ENCODE data around the gene HIRIP3. TPM values are rescaled to one million over a fixed set of nuclear protein-coding genes. Genes with fewer than 3 reads are reported as not detected.
A peak's percentile ranks its signal among the peaks of the same experiment; 100 is the strongest.

HIRIP3 gene
- total RNA-seq, 1 experiment from 2014 or later, result 25.9 TPM

DNA sequence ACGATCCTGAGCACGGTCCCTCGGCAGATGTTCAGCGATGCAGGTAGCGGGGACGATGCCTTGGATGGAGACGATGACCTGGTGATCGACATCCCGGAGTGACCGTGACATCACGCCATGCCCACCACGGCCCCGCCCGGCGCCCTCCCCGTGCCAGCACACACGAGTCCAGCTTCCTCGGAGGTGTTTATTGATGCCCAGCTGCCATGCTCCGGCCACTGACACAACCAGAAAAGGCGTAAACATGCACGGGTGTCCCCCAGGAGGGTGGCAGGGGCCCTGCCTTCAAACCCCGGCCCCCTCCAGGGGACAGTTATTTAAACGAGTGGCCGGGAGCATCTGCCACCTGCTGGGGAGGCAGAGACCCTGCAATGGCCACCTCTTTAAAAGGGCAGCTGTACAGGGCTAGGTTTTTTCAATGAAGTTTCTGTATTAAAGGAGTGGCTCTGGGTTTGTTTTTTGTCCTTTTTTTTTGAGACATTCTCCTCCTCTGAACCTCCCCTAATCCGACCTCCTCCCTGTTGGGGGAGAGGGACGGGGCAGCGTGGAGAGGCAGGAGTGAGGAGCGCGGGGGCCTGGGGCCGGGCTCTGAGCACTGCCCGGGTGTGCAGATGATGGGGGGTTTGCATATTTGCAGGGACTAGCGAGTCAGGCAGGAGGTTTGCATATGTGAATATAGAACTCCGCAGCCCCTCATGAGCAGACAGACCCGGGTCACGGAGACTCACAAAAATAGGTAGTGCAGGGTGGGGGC is 10.1 kb upstream of the HIRIP3 start:
- no peaks in the 10 kb centered on the region for H3K9me3 ChIP-seq
- no peak overlapping the region for H3K4me3 ChIP-seq
- peaks cover 19% of the 10 kb centered on the region for H3K36me3 ChIP-seq
- no peaks in the 10 kb centered on the region for H3K27me3 ChIP-seq
- DNase-seq, result no peak

DNA sequence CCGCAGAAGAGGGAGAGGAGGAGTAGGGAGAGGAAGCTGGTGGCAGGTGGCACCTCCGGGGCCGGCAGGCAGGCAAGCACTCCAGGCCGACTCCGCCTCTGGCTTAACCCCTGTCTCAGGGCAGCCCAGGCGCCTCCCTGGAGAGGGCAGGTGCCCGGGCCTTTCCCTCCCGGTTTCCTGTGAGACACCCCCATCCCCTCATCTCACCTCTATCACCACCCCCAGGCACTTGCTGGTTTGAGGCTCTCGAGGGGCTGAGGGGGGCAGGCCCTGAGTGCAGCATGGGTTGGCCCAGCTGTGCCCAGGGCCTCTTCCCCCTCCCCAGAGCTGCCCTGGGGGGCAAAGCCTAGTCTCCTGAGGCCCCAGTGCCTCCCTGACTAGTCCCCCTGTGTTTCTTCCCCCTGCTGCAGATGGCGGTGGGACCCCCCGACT is 9.4 kb upstream of the HIRIP3 start:
- Histone ChIP-seq H3K27me3 (no peaks in the 10 kb centered on the region), H3K36me3 (peaks cover 20% of the 10 kb centered on the region), H3K9me3 (no peaks in the 10 kb centered on the region), H3K4me3 (no peak overlapping the region)
- DNase-seq, result no peak

DNA sequence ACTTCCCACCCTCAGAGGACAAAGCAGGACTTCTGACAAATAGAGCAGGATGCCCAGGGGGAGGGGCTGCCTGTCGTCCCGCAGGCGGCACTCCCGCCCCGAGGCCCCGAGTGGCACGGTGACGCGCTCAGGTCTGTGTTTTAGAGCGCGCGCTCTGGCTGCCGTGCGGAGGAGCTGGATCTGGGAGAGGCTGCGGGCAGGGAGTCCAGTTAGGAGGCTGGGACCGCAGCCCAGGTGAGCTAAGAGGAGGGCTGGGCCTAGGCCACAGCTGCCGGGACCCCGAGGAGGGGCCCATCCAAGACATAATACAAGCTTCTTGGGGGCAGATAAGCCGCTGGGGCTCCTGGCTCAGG is 9.0 kb upstream of the HIRIP3 start:
- H3K9me3 ChIP-seq, result no peaks in the 10 kb centered on the region
- DNase-seq, result no peak
- H3K4me3 ChIP-seq, result no peak overlapping the region
- peaks cover 23% of the 10 kb centered on the region for H3K36me3 ChIP-seq
- no peaks in the 10 kb centered on the region for H3K27me3 ChIP-seq

- no peaks in the 10 kb centered on the region for H3K9me3 ChIP-seq
- peaks cover 27% of the 10 kb centered on the region for H3K36me3 ChIP-seq
- no peak for DNase-seq
- no peak overlapping the region for H3K4me3 ChIP-seq
- no peaks in the 10 kb centered on the region for H3K27me3 ChIP-seq
Measured at GRCh38 chr16:30003670-30004423, 8.4 kb upstream of the HIRIP3 start.

DNA sequence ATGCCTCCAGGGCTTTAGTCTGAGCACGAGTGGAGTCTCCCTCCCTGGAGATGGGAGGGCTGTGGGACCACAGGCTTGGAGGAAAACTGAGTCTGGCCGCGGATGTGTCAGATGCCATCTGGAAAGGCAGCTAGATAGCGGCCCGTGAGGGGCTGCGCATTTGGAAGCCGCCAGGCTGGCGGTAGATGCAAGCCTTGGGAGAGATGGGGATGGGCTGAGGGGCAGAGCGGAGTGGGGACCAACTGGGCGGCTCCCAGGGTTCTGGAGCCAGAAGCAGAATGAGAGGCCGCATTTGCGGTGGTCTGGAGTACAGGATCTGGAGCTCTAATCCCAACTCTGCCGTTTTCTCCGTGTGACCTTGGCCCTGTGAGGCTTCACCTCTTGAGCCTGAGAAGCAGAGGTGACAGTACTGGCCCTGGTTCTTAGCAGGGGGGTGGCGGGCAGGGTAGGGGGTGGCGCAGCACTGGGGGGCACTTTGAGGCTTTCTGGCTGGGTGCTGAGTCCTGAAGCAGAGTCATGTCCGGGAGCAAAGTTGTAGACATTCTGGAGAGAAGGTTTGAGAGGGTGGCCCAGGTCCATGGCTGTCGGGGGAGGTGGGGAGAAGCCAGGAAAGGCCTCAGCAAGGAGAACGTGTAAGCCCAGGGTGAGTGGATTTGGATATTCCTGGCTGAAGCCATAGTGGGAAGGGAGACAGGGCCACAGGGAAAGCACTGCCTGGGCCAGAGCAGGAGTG is 7.4 kb upstream of the HIRIP3 start:
- no peaks in the 10 kb centered on the region for H3K9me3 ChIP-seq
- DNase-seq, result no peak
- H3K27me3 ChIP-seq, result no peaks in the 10 kb centered on the region
- H3K36me3 ChIP-seq, result peaks cover 35% of the 10 kb centered on the region
- no peak overlapping the region for H3K4me3 ChIP-seq

DNA sequence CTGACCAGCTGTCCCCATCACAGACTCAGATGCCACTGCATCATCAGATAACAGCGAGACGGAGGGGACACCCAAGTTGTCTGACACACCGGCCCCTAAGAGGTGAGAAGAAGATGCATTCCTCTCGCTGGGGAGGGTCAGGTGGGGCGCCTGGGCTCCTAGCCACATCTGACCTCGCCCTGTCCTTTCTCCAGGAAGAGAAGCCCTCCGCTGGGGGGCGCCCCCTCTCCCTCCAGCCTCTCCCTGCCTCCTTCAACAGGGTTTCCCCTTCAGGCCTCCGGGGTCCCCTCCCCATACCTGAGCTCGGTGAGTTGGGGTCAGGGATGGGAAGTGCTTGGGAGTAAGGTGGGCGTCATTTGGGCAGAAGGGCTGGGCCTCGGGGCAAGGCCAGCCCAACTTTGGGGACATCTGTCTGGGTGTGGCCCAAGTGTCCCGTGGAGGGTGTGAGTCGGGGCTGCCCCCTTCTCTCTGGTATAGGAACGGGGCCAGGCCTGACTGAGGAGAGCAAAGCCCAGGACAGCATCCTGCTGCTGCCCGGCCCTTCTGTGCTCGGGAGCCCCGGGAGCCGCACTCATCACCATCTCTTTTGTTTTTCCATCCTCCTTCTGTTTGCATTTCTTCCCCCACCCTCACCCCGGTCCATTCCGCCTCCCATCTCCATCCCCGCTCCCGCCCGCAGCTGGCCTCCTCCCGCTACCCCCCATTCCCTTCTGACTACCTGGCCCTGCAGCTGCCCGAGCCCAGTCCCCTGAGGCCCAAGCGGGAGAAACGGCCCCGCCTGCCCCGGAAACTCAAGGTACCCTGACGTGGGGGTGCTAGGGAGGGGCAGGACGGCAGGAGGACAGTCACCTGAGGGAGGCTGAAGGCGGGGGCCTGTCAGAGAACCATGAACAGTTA is 5.6 kb upstream of the HIRIP3 start:
- H3K27me3 ChIP-seq, result no peaks in the 10 kb centered on the region
- no peak for DNase-seq
- H3K4me3 ChIP-seq, result no peak overlapping the region
- no peaks in the 10 kb centered on the region for H3K9me3 ChIP-seq
- H3K36me3 ChIP-seq, result peaks cover 46% of the 10 kb centered on the region

GRCh38 chr16:29999605-30000004 is 4.2 kb upstream of the HIRIP3 start:
- DNase-seq, result no peak
- Histone ChIP-seq H3K27me3 (no peaks in the 10 kb centered on the region), H3K4me3 (no peak overlapping the region), H3K36me3 (peaks cover 43% of the 10 kb centered on the region), H3K9me3 (no peaks in the 10 kb centered on the region)

DNA sequence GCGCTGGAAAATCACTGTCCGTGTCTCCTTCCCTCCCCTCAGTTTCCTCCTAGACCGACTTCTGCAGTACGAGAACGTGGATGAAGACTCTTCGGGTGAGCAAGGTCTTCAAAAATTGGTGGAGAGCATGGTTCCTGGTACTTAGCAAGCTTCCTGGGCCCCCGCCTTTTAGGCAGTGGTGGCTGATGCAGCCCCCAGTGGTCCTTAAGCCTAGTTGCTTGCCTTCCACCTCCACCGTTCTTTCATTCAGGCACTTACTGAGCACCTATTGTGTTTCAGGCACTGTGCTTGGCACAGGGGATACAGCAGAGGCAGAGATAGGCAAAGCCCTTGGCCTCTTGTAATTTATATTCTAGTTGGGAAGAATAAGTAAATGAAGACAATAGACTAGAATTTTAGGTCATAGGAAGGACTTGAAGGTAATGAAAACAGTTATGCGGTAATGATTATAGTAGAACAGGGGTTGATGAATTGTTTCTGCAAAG is 1.4 kb upstream of the HIRIP3 start:
- DNase-seq, result no peak
- Histone ChIP-seq H3K27me3 (no peaks in the 10 kb centered on the region), H3K36me3 (peaks cover 64% of the 10 kb centered on the region), H3K9me3 (no peaks in the 10 kb centered on the region), H3K4me3 (peak overlapping the region; percentile 76)

GRCh38 chr16:29995911-29996765 is 721 bp upstream of the HIRIP3 start, which contains the start of gene INO80E:
Gene INO80E, plus strand, starts transcription at chr16:29996241. Its CDS starts 70 bp downstream, at chr16:29996311.
- Histone ChIP-seq H3K27me3 (no peaks in the 10 kb centered on the region), H3K9me3 (no peaks in the 10 kb centered on the region), H3K4me3 (peak within 1 kb of the TSS; percentile 76), H3K36me3 (peaks cover 67% of the 10 kb centered on the region)
- DNase-seq, result peak; percentile 99

- peak overlapping the region; percentile 76 for H3K4me3 ChIP-seq
Measured at GRCh38 chr16:29994600-29995323, 655 bp downstream of the HIRIP3 start.

GRCh38 chr16:29993903-29994599 is 1.4 kb downstream of the HIRIP3 start:
- DNase-seq, result no peak
- peak overlapping the region; percentile 76 for H3K4me3 ChIP-seq
- no peaks in the 10 kb centered on the region for H3K9me3 ChIP-seq
- H3K27me3 ChIP-seq, result no peaks in the 10 kb centered on the region
- H3K36me3 ChIP-seq, result peaks cover 67% of the 10 kb centered on the region

More at GRCh38 chr16:29994600-29995323, 655 bp downstream of the HIRIP3 start:
- no peaks in the 10 kb centered on the region for H3K27me3 ChIP-seq
- peaks cover 71% of the 10 kb centered on the region for H3K36me3 ChIP-seq
- no peaks in the 10 kb centered on the region for H3K9me3 ChIP-seq
- peak; percentile 60 for DNase-seq

GRCh38 chr16:29993191-29993902 is 2.1 kb downstream of the HIRIP3 start:
- Histone ChIP-seq H3K36me3 (peaks cover 69% of the 10 kb centered on the region), H3K4me3 (no peak overlapping the region), H3K9me3 (no peaks in the 10 kb centered on the region), H3K27me3 (no peaks in the 10 kb centered on the region)
- no peak for DNase-seq

DNA sequence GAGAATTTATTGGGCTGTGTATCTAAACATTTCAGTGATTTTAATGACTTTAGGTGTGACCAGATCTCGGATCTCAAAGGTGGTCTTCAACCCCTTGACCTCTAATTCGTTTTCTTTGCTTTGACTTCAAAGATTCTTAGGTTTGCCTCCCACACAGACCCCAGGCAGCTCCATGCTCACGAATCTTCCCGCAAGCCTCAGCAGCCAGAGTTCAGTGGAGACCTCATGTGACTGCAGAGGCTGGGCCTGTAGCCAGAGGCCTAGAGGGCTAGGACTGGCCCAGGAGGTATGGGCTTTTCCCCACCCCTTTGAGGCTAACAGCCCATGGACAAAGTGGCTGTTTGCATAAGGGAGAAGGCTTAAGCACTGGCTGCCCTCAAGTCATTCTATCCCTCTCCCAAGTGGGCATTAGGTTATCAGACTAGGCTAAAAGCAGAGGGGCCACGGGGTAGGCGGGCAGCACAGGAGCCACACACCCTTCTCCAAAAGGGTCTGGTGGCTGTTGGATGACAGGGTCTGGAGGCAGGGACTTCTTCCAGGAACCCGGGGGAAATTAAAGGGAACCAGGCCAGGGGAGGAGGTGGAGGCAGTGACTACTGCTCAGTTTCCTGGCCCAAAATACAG is 3.0 kb downstream of the HIRIP3 start:
- H3K36me3 ChIP-seq, result peaks cover 67% of the 10 kb centered on the region
- no peaks in the 10 kb centered on the region for H3K9me3 ChIP-seq
- no peak overlapping the region for H3K4me3 ChIP-seq
- peak; percentile 41 for DNase-seq
- no peaks in the 10 kb centered on the region for H3K27me3 ChIP-seq
